Measurements from ENCODE around the gene INTS11.

The INTS11 gene

DNA sequence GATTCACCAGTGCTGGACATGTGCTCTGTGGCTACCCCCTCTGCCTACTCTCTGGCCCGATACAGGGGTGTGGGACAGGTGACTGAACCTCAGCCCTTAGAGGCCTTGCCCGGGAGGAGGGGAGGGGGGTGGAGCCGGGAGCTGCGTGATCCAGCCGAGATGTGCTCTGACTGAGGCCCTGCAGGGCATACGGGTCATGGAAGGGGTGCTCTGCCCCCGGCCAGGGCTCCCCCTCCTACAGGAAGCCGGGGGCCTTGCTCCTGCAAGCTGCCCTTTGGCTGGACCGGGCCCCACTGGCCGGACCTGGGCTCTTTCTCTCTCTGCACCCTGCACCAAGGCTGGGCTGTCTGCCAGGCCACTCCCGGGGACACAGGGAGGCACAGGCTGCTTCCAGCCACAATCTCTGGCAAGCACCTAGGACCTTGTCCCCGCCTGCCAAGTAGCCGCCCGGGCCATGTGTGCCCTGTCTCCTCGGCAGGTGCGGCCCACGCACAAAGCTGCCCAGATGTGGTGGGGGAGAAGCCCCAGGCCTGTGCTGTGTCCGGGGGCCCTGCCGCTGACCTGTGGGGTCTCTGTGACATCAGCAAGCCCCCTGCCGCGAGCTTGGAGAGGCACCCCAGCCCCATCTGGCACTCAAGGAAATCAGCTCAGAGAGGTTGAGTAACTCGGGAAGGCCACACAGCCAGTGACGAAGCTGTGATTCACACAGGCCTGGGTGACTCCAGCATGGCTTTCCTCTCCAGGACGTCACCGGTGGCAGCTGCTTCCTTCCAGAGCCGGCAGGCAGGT, 42.7 kb downstream of the INTS11 start:
- no peak for DNase-seq

DNA sequence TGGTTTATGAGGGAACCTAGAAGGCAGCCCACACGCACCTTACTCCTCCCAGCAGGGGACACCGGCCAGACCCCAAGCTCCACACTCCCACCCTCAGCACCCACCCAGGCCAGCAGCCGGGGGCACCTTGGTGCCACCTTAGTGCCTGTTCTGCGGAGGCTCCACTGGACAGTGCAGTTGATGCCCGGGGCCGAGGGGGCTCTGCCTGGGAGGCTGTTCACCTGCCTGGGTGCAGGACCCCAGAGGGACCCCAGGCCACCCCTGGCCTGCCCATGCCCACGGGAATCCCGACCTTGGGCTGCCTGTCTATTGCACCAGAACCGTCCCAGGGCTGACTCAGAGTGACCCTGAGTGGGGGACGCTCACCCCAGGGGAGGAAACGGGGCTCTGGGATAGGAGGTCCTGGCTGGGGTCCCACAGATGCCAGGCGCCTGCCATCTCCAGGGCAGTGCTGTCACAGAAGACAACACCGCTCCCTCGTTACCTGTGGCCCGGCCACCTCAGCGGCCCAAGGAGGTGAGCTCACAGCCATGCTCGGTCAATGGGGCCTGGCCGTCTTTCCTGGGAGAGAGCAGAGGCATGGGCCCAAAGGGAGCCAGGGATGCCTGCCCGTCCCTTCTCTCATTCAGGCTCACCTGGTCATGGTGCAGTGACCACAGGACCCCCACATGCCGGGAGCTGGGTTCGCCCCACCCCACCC, 43.5 kb downstream of the INTS11 start:
- no peak for DNase-seq

DNA sequence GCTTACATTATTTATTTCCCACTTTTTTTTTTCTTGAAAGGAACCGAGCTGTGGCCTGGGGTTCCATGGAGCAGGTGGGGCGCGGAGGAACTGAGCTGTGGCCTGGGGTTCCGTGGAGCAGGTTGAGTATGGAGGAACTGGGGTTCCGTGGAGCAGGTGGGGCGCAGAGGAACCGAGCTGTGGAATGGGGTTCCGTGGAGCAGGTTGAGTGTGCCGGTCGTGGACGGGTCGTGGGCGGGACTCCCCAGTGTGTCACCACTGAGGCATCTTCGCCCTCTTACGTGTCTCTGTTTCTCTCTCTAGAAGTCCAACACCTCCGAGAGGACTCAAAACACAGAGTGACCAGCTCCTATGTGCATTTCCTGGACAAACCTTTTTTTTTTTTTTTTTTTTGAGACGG, 45.4 kb downstream of the INTS11 start:
- DNase-seq = no peak

DNA sequence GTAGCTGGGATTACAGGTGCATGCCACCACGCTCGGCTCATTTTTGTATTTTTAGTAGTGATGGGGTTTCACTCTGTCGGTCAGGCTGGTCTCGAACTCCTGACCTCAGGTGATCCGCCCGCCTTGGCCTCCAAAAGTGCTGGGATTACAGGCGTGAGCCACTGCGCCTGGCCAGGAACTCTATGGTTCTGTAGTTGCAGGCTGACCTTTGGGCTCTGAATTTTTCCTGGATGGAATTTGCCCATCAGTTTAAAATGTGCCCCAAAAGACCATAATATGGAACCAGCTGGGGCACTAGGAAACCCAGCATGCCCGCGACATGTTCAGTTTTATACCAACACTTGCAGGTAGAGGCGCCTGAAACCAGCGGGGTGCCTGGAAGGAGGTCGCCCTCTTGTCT, 45.8 kb downstream of the INTS11 start:
- DNase-seq = no peak

DNA sequence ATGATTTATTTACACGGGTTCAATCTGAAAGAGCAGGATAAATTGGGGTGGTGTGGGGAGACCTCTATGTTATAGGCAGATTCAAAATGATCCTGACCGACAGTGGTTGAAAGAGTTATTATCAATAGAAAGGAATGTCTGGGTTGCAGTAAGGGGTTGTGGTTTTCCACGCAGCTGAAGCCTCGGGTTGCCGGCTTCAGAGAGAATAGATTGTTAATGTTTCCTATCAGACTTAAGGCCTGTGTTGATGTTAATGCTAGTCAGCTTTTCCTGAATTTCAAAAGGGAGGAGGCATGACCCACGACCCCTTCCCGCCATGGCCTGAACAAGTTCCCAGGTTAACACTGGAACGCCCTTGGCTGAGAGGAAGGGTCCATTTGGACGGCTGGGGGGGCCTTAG, 48.6 kb downstream of the INTS11 start:
- DNase-seq = no peak

DNA sequence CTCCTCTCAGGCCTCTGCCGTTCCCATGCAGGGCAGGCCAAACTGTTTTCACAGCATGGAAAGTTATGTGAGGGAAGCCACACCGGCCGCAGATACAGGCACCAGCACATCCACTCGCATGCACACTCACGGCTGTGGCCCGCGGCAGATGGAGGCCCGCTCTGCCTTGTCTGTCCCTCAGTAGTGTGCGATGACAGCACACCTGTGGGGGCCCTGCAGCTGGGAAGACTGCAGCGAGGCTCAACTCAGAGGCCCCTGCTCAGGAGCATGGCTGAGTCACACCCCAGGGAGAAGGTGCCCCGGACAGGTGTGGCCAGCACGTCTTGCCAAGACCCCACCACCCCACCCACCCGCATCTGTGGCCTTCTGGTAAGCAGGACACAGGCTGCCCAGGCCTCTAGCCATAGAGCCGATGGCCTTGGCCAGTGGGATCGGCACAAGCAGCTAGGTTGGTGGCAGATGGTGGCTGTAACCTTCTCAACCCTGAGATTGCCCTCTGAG, 49.5 kb downstream of the INTS11 start:
- DNase-seq = no peak

DNA sequence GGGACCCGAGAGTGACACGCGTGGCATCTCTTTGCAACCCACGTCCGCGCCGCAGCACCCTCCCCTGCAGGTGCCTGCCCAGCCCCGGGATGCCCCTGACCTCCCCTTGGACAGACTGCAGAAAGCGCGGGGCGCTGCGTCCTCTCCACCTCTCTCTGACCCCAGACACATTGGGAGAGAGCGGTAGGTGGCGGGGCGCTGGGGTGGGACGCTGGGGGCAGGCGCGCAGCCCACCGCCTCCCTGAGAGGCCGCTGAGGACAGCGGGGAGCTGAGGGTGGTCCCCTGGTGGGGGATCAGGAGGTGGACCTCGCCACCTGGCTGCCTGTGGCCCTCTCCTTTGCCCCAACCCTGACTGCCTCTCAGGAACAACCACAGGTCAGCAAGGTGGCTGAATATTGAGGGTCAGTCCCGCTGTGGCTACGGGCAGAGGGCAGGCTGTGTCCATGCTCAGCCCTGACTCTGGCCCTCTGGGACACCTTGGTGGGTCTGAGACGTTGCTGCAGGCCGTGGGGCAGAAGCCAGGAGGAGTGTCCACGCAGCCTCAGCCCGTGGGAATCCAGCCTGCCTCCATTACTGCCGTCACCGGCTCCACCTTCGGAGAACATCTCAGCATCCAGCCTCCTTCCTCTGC, 50.0 kb downstream of the INTS11 start:
- no peak for DNase-seq

DNA sequence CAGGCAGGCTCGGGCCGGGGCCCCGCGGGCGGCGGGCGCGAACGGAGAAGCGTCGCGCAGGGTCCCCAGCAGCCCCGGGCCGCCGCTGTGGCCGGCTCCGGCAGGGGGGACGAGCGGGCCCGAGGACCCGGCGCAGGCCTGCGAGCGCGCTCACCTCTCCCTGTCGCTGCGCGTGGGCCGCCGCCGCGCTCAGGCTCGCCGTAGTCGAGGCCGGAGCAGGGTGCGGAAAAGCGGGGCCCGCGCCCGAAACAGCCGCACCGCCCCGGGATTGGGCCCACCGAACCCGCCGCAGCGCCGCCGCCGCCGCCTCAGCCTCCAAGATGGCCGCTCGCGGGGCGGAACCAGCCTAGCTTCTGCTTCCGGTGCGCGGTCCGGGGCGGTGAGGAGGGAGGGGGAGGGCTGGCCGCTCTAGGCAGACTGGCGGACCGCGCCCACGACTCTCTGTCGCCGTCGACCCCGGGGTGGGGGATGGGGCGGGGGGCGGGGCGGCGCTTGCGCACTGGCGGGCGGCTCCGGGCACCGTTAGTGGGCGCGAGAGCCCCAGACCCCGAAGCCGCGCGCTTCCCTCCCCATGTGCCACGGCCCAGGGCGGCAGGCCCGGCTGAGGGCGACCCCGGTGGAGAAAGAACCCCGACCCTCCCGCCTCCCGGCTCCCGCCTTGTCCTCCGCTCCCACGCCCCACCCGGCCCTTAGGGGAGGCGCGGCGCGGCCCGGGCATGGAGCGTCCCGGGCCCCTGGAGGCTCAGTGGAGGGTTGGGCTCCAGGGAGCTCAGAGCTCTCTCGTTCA, 50.8 kb downstream of the INTS11 start, which contains the start of gene UBE2J2:
UBE2J2 (minus strand) TSS at position 343 of the 787 bp plus-strand sequence. CDS start 5,862 bp downstream, outside the sequence.
- DNase-seq = peak; percentile 94

DNA sequence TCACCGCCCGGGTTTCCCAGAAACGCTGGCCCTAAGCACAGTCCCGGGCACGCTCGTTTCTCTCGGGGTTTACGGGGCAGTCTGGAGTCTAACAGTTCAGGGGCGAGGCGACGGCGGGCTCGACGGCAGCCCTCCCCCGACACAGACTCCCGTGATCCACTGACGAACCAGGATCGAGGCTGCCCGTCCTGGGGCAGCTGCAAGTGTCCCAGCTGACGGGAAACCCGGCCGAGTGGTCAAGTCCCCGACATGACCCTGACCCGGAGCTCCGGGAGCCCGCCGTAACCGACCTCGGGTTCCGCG, 51.3 kb downstream of the INTS11 start:
- DNase-seq = no peak

DNA sequence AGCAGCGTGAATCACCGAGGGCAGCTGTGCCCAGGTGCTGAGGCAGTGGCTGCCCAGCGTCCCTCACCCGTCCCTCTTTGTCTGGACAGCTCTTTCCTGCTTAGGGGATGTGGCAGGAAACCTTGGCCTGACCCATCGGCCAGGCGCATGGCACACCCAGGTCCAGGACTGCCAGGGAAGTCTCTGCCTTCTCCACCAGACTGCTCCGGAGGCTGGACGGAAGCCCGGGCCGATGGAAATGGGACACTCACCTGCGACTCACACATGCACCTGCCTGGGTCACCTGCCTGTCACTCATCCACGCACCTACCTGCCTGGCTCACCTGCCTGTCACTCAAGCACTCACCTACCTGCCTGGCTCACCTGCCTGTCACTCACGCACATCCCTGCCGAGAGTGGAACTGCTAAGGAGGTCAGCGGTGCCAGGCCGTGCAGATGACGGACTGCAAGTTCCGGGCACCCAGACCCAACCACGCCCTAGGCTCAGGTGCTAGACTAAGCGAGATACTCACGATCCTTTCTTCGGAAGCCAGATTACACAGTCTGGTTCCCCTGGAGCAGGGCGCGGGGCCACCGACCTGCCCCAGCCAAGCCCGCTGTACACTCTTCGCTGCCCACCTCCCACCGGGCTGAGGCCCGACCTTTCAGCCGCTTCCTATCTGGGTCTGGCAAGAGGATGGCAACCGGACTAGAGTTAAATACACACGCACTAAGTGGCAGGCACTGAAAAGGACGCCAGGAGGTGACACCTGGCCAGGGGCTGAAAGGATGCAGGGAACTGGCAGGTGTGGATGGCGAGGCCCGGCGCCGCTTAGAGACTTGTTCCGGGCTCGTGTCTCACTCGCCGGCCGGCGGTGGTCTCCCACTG, 51.9 kb downstream of the INTS11 start:
- DNase-seq = no peak

DNA sequence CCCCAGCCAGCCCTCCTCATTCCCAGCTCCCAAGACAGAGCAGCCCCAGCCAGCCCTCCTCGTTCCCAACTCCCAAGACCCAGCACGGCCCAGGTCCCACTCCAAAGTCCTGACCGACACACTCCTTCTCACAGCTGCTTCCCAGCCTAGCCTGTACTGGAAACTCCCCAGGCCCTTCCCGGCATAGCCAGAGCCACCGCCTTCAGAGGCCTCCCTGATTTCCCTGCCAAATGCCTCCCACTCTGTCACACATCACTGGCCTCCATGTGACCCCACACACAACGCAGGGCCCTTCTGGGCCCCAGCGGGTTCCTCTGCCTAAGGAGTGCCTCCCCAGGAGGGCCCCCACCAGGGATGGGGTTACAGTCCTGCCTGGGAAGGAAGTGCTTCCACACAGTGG, 53.6 kb downstream of the INTS11 start:
- DNase-seq = no peak

DNA sequence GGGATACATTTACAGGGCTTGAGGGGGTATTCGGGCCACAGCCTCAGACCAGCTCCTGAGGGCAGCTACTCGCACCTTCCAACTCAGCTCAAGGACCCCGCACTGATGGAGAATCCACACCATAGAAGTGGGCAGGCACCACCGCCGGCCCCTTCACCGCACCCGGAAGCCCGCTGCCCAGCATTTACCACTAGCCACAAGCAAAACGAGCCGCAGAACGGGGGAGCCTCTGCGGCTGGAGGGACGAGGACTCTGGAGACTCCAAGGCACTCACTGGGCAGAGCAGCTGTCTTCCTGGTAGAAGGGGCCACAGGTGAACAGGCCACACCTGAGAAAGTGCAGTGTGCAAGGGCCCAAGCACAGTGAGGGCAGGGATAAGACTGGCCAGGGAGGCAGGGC, 56.2 kb downstream of the INTS11 start:
- no peak for DNase-seq

DNA sequence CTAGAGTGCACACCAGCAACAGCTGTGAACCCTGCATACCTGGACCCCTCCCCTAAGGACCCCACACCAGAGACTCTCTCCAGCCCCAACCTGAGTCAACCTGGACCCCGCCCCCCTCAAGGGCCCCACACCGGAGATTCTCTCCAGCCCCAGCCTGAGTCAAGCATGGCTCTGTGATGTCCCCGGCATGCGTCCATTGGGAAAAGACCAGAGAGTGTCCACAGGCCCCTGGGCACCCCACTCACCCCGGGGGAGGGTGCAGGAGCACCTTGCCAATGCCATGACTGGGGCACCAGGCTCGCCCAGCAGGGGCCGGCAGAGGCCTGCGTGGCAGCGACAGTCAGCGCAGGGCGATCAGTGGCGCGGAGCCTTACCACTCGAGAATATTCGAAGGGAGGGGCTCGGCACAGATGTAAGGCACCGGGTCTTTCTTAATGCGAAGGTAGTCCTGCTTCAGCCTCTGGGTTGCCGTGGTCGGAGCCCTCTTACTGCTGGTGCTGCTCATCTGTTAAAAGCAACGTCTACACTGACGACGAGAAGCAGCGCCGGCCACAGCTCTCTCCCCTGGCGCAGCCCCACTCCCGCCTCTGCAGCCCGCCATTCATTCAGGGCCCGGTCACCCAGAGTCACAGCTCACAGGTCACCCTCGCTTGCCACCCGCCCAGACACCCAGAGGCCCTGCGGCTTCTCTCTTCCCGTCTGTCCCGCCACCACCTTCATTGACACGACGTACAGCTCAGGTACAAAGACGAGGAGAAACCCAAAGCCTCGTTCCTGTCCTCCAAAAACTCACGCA, 56.8 kb downstream of the INTS11 start:
- DNase-seq = no peak

DNA sequence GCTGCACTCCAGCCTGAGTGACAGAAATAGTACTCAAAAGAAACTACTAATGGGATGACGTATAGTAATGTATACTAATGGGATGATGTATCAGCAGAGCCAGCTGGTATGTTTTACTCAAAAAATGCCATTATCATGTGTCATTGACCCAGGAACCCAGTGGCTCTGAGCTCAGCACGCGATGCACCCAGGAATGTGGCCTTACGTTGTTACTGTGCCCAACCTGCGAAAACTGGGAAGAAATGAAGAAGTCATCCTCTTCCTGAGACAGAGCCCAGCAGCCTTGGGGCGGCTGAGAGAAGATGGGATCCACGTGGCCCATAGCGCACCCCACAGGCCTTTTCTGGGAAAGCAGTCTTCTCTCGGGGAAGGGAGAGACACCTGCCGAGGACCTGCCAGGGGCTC, 59.6 kb downstream of the INTS11 start:
- peak; percentile 23 for DNase-seq

DNA sequence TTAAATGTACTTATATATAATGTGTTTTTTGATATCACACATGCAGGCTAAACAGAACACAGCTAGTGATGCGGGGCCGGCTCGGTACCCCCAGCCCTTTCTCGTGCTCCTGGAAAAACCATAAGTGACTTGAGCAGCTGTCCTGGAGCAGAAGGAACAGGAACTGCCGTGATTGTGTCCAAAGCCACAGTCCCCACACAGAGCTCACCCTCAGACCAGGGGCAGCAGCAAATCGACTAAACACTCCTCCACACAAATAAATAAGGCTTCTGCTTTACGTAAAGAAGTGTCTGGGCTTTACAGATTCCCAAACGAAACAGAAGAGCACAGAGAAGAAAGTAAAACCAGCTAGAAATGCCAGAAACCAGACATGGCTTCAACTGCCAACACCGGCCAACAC, 60.4 kb downstream of the INTS11 start:
- no peak for DNase-seq

DNA sequence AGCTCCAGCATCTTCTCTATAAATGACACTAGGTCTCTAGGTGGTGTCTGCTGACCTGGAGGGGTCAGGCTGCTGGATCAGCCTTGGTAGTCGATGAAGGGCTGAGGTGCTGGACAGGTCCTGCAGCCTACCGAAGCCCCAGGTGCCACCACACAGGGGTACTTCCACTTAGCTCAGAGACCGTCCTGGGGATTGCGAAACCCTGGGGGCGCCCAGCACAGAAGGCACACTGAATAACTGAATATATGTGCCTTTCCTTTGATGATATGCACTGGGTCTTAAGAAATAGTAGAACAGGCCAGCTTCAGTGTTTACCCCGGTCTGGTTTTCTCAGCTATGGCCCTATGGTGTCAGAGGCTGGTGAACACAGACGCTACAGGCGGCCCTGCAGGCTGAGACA, 61.7 kb downstream of the INTS11 start:
- no peak for DNase-seq

DNA sequence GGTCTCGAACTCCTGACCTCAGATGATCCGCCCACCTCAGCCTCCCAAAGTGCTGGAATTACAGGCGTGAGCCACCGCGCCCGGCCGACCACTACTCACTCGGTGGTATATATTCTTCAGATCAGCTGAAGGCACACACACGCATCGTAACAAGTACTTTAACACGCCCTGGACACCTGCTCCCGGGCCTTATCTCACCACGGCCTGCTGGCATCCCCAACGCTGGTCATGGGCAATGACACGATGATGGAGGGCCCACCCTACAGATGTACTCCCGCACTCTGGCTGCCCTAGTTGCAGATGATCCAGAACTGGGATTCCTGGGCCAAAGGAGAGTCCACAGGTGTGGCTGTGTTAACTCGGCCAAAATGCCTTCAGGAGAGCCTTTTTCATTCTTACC, 62.4 kb downstream of the INTS11 start:
- no peak for DNase-seq
